SW 1271 (cell line): ENCODE measurements around the gene IMPACT.

Source experiments
- DNase-seq, 2 experiments: peaks; one replicate each; lab custom pipeline; 2025; lab: John Stamatoyannopoulos, UW

The IMPACT gene

DNA sequence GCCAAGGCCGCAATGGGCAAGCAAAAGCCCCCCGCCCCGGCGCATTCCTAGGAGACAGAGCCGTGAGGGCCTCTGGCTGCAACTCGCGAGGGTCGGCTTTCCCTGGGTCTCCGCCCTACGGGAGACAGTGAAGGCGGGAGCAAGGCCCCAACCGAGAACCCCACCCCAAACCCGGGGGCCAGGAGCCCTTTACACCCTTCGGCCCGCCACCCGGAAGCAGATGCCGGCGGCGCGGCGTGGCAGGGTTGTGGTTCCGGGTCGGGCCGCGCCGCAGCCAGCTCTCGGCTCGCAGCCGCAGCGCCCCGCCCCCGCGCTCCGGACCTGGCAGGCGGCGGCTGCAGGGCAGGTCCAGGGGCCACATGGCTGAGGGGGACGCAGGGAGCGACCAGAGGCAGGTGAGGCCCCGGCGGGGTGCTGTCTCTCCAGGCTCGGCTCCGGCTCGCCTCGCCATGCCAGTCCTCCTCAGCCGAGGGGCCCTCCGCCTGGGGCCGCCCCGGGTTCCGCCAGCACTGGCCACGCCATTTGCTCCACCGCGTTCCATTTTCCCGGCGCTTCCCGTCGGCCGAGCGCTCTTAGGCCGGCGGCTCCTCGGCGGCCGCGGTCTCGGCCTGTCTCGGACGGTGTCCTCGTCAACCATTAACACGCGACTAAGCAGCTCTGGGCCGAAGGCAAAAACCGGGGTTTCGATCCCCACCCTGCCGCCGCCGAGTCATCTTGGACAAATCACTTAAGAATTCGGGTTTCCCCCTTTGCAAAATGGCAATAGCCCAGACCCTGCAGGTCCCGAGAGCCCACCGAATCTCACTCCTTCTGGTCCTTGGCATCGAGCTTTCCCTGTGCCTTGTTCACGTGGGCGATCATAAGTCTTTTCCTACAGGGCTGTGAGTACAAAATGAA is at the start of gene IMPACT:
Gene IMPACT, plus strand, starts transcription at position 273 of the 897 bp plus-strand sequence. Its CDS starts 87 bp downstream, at position 360.
- peak; percentile 60 to 83 for DNase-seq

GRCh38 chr18:24378598-24378997 is 47.9 kb upstream of the IMPACT start:
- DNase-seq = no peak

DNA sequence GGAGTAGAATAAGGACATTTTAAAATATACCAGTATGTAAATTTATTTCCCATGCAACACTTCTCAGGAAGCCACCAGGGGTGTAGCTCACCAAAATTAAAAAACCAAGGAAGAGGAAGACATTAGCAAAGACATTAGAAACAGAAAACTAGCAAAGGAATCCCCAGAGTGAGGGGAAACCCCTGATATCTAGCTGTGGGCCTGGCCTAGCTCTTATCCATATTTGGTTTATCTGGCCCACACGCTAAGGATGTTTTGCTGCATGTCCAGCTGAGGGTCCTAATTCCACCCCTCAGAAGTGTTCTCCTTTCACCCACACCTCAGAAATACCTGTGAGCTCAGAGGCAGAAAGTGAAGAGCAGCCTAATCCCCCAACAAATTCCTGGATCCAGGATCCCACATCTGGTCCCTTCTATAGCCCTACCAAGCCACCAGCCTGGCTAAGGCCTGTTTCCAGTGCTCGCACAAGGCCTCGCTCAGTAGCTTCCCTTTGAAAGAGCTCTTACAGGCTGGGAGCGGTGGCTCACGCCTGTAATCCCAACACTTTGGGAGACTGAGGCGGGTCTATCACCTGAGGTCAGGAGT is 46.2 kb upstream of the IMPACT start:
- DNase-seq = no peak

- no peak for DNase-seq
Observed at GRCh38 chr18:24381126-24381525, 45.3 kb upstream of the IMPACT start.

- DNase-seq = no peak
Observed at GRCh38 chr18:24386681-24387080, 39.8 kb upstream of the IMPACT start.

DNA sequence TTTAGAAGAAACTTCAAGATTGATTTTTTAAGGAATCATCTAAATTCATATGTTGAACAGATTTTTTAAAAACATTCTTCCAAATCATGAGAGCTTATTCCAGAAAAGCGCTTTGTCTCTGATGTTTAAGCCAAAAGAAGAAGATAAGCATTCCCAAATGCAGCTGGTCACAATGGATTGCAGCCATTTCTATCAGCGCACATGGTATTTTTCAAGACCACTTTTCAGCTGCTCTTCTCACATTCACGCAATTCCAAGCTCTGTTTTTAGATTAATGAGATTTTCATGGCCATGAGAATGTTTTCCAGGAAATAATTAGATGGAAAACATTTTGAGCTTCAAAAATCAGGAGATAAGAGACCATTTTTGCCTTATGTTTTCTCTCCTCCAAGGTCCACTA is 37.5 kb upstream of the IMPACT start:
- no peak for DNase-seq

- DNase-seq = no peak
Observed at GRCh38 chr18:24395049-24395795, 31.2 kb upstream of the IMPACT start.

- no peak for DNase-seq
Observed at GRCh38 chr18:24396082-24396633, 30.3 kb upstream of the IMPACT start.

DNA sequence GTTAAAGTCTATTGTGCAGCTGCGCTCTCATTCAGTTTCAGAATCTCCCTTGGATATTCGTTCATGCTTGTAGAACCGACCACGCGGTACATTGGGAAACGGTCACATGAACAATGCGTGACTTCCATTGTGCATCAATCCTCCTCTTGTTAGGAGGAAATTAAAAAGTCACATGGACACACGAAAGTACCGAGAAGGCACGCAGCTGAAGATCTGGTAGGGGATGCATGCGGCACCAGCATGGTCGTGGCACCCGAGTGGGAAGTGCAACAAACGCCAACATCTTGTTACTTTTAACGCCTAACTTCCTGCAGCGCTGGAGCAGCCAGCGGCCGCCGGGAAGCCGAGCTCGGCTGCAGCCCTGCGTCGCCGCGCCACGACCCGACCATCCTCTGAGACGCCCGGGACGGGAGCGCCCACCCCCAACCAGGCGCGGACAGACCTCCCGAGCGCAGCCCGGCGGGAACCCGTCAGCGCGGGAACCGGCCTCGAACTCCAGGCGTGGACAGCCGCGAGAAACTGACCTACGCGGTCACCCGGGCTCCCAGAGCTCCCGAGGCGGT is 29.3 kb upstream of the IMPACT start:
- peak; percentile 28 to 52 for DNase-seq

DNA sequence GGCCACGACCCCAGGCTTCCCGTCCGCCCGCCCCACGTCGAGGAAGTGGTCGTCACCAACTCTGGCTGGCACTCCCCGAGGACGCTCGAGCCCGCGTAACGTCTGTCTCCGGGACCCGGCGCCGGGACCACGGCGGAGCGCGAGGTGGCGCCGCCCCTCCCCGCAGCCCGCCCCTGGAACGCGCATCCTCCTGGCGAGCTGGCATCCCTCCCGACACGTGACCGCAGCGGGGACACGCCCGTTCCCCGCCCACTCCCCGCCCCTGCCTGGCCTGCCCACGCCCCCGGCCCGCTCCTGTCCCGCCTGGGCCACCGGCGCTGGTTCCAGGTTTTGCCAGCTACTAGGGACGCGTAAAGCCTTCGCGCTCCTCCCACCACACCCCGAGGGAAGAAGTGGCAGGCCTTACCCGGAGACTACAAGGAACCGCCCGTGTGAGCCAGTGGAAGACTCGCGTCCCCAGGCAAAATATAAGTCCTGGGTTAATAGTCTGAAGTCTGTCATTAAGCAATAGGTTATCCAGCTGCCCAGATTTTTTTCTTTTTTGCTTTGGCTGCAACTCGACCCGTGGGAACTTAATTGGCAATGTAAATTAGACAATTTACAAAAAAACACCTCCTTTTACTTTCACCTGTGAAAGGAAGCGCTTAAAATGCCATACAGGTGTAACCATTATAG is 28.6 kb upstream of the IMPACT start, which contains the start of gene OSBPL1A:
Gene OSBPL1A, minus strand, starts transcription at position 131 of the 675 bp plus-strand sequence. CDS start 20,291 bp downstream, outside the sequence.
- DNase-seq = peak; percentile 81 to 90

DNA sequence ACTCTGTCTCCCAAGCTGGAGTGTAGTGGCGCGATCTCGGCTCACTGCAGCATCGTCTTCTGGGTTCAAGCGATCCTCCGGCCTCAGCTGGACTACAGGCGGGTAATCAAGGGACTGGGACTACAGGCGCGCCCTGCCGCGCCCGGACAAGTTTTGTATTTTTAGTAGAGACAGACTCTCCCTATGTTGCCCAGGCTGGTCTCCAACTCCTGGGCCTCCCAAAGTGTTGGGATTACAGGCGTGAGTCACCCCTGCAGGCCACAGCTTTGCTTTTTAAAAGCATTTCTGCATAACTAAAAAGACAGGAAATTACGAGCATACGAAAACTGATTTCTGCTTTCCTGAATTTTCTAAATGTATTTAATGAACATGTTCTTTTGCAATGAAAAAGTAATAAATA is 27.9 kb upstream of the IMPACT start:
- DNase-seq = no peak

DNA sequence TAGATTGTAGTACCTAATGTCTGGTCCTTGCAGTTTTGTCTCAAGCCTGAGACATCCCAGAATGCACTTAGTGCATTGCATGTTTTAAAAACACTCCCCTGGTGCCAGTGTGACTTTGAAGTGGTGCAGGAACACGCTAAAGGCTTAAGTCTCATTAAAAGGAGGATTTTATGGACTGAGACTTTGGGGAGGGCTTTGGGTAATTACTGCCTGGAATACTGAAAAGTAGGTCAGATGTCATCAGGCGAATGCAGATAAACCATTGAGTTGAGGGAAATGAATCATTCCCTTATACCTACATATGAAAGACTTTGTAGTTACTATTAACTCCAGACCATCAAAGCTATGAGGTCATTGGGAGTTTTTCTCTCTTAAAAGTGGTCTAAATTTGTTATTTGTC is 25.9 kb upstream of the IMPACT start:
- DNase-seq = no peak

GRCh38 chr18:24402209-24402785 is 24.2 kb upstream of the IMPACT start:
- DNase-seq = no peak

DNA sequence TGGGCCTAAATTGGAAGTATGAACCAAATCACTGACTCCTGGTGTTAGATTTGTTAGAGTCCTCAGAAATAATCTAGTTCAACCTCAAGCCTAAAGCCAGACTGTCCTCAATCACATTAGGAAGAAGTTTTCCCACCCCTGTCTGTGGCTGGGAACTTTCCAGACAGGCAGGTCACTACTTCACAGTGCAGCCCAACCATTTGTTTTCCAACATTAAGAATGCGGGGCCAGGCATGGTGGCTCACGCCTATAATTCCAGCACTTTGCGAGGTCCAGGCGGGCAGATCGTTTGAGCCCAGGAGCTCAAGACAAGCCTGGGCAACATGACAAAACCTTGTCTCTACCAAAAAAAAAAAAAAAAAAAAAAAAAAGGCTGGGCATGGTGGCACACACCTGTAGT is 23.4 kb upstream of the IMPACT start:
- no peak for DNase-seq

- DNase-seq = no peak
Observed at GRCh38 chr18:24404591-24404990, 21.9 kb upstream of the IMPACT start.

- no peak for DNase-seq
Observed at GRCh38 chr18:24408496-24408895, 18.0 kb upstream of the IMPACT start.

- peak in 1 of 2 experiments; percentile 5 for DNase-seq
Observed at GRCh38 chr18:24413148-24413547, 13.3 kb upstream of the IMPACT start.

DNA sequence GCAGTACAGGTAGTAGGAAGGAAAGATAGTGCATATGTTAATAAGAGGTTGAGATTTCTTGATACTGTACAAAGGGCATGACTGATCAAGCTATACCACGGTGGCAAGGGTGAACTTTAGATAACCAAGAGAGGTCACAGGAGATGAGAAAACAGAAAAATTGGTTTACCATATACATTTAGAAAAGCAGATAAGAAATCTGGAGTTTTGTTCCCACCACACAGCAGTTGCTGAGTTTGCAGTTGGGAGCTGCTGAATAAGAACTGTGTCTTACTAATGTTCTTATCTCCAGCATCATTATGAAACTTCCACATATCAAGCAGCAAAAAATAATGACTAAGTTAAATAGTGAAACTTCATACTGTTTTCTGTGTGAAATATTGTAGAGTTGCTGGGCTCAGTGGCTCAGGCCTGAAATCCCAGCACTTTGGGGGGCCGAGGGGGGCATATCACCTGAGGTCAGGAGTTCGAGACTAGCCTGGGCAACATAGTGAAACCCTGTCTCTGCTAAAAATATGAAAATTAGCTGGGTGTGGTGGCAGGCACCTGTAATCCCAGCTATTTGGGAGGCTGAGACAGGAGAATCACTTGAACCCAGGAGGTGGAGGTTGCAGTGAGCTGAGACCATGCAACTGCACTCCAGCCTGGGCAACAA is 12.0 kb upstream of the IMPACT start:
- no peak for DNase-seq

GRCh38 chr18:24417480-24417879 is 9.0 kb upstream of the IMPACT start:
- DNase-seq = no peak

- no peak for DNase-seq
Observed at GRCh38 chr18:24420551-24420950, 5.9 kb upstream of the IMPACT start.
